ENCODE results near the gene EIF2S1.
"Not testable (repeated sequence)": the region's sequence is repeated elsewhere in the genome, so short reads cannot be mapped to it uniquely, and the experiment has no call there.

Gene EIF2S1

GRCh38 chr14:67411370-67411769 lies 51.2 kb downstream of the EIF2S1 start:
- DNase-seq (ENCODE audit: low spot score): no peak

DNA sequence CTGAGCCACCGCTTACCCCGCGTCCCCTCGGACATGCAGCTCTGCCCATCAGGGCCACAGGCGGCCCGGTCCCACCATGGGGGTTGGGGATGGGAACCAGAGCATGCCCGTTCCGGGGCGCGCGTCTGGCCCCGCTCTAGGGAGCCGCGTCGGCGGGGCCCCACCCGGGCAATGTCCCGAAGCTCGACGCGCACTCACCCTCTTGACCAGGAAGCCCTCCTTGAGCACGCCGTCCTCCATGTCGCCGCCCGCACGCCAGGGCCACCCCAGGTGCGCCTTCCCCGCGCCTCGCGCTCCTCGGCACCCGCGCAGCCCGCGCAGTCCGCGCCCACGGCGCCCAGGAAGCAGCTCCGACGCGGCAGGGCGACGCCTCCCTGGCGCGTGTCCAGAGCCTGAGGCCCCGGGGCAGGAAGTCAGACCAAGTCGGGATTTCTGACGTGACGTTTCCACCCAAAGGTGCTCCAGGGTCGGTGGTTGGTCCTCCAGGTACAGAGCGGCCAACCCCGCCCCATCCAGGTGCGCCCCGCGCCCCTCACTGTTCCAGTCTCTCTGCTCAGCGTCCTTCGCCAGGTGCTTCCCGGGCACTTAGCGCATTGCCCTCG lies 51.8 kb downstream of the EIF2S1 start, which contains the start of gene PLEK2:
PLEK2 (minus strand) TSS at position 346 of the 602 bp plus-strand sequence; CDS start at position 240, 106 bp downstream.
- DNase-seq (ENCODE audit: low spot score): no peak

- no peak for DNase-seq (ENCODE audit: low spot score)
Observed at GRCh38 chr14:67413806-67414769, 54.0 kb downstream of the EIF2S1 start.

DNA sequence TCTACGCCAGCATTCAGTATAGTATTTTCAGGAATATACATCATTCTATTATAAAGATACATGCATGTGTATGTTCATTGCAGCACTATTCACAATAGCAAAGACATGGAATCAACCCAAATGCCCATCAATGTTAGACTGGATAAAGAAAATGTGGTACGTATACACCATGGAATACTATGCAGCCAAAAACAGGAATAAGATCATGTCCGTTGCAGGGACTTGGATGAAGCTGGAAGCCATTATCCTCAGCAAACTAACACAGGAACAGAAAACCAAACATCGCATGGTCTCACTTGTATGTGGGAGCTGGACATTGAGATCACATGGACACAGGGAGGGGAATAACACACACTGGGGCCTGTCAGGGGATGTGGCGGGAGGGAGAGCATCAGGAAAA lies 55.5 kb downstream of the EIF2S1 start:
- DNase-seq (ENCODE audit: low spot score): not testable (repeated sequence)

GRCh38 chr14:67416085-67416484 lies 56.0 kb downstream of the EIF2S1 start:
- DNase-seq (ENCODE audit: low spot score): no peak

DNA sequence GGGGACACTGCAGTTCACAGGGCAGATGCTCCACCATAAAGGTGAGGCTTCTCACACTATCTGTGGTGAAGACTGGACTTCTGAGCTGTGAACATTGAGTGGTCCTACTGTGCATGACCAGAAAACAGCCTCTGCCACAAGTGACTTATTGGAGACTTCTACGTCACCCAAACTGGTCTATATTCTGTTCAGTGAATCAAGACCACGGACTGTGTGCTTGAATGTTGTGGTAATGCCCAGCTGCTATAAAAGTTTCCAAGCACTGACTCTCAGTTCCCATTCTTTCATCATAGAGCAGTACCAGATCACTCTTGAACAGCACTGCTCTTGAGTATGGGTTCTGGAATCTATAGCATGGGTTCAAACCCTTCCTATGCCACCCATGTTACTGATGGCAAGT lies 56.7 kb downstream of the EIF2S1 start:
- DNase-seq (ENCODE audit: low spot score): no peak

DNA sequence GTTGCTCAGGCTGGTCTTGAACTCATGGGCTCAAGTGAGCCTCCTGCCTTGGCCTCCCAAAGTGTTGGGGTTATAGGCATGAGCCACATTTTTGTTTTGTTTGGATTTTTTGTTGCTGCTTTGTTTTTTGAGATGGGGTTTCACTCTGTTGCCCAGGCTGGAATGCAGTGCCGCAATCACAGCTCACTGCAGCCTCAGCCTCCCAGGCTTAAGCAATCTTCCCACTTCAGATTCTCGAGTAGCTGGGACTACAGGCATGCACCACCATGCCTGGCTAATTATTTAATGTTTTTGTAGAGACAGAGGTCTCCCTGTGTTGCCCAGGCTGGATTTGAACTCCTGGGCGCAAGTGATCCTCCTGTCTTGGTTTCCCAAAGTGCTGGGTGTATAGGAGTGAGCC lies 57.5 kb downstream of the EIF2S1 start:
- DNase-seq (ENCODE audit: low spot score): no peak

DNA sequence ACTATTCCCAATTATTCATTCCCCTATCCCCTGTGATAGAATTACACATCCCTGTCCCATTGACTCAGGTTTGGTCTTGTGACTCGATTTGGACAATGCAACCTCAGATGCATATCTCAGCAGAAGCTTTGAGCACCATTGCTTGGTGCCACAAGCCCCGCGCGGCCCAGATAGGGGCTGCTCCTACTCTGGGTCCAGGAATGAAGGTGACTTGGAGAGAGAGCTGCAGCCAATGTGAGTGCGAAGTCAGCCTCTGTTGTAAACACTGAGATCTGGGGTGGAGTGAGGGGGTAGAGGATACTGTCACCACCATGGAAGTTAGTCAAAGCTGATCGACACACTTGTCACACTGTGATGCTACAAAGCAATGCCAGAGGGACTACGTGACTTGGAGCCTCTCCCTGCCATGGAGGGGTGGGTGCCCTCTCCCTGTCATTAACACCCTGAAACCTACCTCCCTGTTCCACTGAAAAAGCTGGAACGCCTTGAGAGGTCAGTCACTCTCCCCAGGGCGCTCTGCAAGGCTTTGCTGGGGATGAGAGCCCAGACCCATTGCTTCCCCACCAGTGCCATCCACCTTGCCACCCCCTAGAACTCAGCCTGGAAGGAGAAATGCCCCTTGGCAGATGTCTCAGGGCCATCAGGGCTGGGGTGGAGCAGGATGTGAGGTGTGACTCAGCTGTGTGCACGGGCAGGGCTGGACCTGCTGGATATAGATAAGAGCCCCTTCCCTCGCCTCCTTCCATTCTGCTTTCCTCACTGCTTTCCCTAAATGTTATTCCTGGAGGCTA lies 58.5 kb downstream of the EIF2S1 start:
- no peak for DNase-seq (ENCODE audit: low spot score)

- DNase-seq (ENCODE audit: low spot score): peak; percentile 55
Observed at GRCh38 chr14:67420102-67420739, 60.1 kb downstream of the EIF2S1 start.

DNA sequence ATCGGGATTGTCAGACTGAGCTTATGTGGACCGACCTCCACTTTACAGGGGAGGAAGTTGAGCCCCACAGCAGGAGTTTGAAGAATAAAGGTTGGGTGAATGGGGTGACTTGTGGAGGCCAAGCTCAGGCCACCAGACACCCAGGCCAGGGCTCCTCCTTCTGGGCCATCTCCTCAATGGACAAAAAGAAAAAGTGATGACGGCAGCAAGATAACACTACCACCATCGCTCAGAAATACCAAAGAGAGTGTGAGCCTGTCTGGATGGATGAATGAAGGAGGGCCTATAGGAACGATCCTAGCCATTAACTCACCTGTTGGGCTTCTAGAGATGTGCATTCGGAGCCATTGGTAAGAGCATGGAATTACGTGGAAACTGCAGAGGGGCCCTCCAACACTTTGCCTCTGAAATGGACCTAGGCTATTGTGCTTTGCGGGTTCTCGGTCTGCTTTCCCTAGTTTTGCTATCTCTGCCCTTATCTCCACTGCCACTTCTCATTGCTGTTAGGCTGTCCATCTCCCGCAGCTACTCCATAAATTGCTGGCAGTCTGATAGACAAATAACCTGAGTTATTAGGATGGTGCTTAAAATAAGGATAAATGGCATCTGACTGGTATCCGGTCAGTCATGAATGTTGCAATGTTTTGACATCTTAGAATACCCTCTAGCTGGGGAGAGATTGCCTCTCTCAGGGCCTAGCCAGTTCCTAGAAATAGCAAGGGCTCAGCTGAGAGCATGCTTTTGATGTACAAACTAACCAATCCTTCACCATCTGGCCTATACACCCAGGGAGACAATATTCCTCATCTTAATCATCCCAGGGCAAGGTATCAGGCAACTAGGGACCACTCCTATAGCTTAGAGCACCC lies 61.5 kb downstream of the EIF2S1 start:
- no peak for DNase-seq (ENCODE audit: low spot score)

- no peak for DNase-seq (ENCODE audit: low spot score)
Observed at GRCh38 chr14:67423424-67423823, 63.3 kb downstream of the EIF2S1 start.

- no peak for DNase-seq (ENCODE audit: low spot score)
Observed at GRCh38 chr14:67424539-67424938, 64.4 kb downstream of the EIF2S1 start.

- no peak for DNase-seq (ENCODE audit: low spot score)
Observed at GRCh38 chr14:67425608-67426007, 65.5 kb downstream of the EIF2S1 start.

GRCh38 chr14:67426161-67426560 lies 66.0 kb downstream of the EIF2S1 start:
- no peak for DNase-seq (ENCODE audit: low spot score)

DNA sequence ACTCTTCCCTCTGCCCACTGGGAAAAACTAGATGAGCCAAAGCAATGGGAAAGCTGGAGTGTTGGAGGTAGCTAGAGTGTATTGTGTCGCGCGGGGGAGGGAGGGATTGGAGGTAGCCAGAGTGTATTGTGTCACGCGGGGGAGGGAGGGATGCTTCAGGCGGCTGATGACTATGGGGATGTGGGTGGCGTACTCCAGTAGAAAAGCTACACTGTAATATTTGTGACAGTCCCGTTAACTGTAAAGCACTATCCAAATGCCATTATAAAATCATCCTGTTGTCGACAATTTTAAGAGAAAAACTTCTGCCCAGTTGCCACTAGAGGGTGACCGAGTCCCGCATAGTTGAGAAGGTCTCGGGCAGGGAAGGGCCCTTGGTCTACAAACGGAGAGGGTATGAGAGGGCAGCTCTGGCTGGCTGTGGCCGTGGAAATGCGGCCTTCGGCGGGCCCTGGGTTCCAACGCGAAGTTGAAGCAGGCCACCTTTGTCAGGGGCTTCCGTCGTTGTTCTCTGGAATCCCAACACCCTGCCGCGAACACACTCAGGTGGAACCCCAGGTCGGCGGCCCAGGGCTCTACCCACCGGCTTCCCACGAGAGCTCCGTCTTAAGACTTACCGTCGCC lies 67.0 kb downstream of the EIF2S1 start:
- peak; percentile 73 for DNase-seq (ENCODE audit: low spot score)

- DNase-seq (ENCODE audit: low spot score): peak; percentile 59
Observed at GRCh38 chr14:67428501-67429031, 68.4 kb downstream of the EIF2S1 start.

DNA sequence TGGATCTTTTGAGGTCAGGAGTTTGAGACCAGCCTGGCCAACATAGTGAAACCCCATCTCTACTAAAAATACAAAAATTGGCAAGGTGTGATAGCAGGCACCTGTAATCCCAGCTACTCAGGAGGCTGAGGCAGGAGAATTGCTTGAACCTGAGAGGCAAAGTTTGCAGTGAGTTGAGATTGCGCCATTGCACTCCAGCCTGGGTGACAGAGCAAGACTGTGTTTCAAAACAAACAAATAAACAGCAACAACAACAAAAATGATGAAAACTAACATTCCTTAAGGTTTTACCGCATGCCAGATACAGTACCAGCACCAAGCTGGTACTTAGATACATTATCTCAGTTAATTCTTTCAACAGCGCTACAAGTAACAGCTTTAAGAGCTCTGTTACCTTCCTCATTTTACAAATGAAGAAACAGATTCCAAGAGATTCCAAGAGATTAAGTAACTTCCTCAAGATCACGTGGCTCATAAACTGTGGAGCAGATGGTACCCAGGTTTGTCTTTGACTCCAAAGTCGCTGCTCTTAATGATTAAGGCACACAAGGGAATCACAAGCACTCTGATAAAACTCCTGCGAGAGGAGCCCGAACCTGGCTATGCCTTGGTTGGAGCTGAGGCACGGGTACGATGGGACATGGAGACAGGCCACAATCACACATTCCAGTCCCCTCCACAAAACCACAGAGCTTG lies 69.5 kb downstream of the EIF2S1 start:
- DNase-seq (ENCODE audit: low spot score): no peak

DNA sequence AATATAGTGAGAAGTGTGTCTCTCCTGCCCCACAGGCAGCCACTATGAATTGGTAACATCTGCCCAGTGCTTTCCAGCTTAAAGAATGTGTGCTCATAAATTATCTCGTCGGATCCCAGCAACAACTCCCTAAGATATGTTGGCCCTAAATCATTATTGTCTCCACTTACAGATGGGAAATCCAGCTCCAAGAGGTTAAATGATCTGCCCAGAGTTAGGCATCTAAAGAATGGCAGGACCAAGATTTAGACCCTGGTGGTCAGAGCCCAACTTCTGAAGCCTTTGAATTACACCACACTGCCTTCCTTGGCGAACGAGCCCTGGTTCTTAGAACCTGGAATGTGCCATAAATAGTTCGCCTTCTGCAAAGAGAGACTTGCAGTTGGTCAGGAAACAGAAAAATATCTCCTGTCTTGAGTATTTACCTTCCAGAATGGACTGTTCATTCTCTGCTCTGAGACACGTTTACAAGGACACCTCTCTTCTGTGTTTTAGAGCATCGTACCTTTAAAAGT lies 72.0 kb downstream of the EIF2S1 start:
- DNase-seq (ENCODE audit: low spot score): no peak

DNA sequence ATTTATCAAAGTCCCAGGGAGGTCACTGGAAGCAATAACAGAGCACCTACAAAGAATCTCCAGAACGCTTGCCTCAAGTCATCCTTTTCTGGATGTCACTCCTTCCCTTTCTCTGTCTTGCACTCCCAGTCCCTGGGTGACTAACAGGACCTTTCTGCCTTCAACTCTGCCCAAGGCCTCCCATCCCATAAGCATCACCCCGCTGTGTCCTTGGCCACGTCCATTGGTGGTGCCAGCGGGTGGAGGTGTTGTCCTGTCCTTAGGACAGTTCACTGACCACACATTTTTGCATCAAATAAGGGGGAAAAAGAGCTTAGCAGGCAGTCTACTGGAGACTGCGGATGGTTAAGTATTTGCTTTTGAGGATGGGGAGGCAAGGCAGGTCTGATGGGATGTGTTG lies 75.5 kb downstream of the EIF2S1 start:
- no peak for DNase-seq (ENCODE audit: low spot score)

Data from HuH-7 (cell line).